Measurements from ENCODE around the gene CAB39. TPM values are rescaled to one million over a fixed set of nuclear protein-coding genes. Genes with fewer than 3 reads are reported as not detected.

The CAB39 gene
- total RNA-seq, 4 donors from 2014 or later, result 73.6 to 105 (median 83.9) TPM

GRCh38 chr2:230807729-230808128 lies 95.1 kb downstream of the CAB39 start:
- peaks cover 0 to 36% (median 19%) of the 10 kb centered on the region in 4 donors for H3K36me3 ChIP-seq
- 52% methylated on average over 3 of the region's 3 CpGs for WGBS

GRCh38 chr2:230809015-230809414 lies 96.4 kb downstream of the CAB39 start:
- Histone ChIP-seq H3K4me3 (no peak overlapping the region), H3K27ac (replicated peaks in 1 of 4) (no peak overlapping the region), H3K4me1 (peaks cover 0 to 21% (median 9%) of the 10 kb centered on the region in 4 donors), H3K9me3 (no peaks in the 10 kb centered on the region), H3K27me3 (no peaks in the 10 kb centered on the region), H3K36me3 (peaks cover 0 to 44% (median 23%) of the 10 kb centered on the region in 4 donors)
- DNase-seq (ENCODE audit: extremely low spot score), result no peak
- intact Hi-C loops (cut with DNase I), result no loop called here
- TF ChIP-seq EP300 (IDR thresholded peaks at IDR 0.05) (no peak), POLR2A (IDR thresholded peaks at IDR 0.05; ENCODE audit: low read depth) (no peak), CTCF (IDR thresholded peaks at IDR 0.05) (no peak), POLR2AphosphoS5 (IDR thresholded peaks at IDR 0.05) (no peak)
- WGBS, result 86% methylated on average over 10 of the region's 10 CpGs

More at GRCh38 chr2:230807729-230808128, 95.1 kb downstream of the CAB39 start:
- Histone ChIP-seq H3K4me1 (peaks cover 0 to 21% (median 9%) of the 10 kb centered on the region in 4 donors), H3K27me3 (no peaks in the 10 kb centered on the region), H3K27ac (replicated peaks in 1 of 4) (no peak overlapping the region), H3K4me3 (no peak overlapping the region), H3K9me3 (no peaks in the 10 kb centered on the region)
- no peak for TF ChIP-seq CTCF (IDR thresholded peaks at IDR 0.05)
- TF ChIP-seq POLR2AphosphoS5 (IDR thresholded peaks at IDR 0.05), result no peak
- no peak for TF ChIP-seq POLR2A (IDR thresholded peaks at IDR 0.05; ENCODE audit: low read depth)
- no peak for TF ChIP-seq EP300 (IDR thresholded peaks at IDR 0.05)
- no peak for DNase-seq (ENCODE audit: extremely low spot score)
- intact Hi-C loops (cut with DNase I), result no loop called here

- peaks cover 4 to 51% (median 29%) of the 10 kb centered on the region in 4 donors for H3K36me3 ChIP-seq
- DNase-seq (ENCODE audit: extremely low spot score), result no peak
Observed at GRCh38 chr2:230809677-230810251, 97.1 kb downstream of the CAB39 start.

GRCh38 chr2:230811508-230811907 lies 98.9 kb downstream of the CAB39 start:
- Histone ChIP-seq H3K4me1 (peaks cover 0 to 23% (median 10%) of the 10 kb centered on the region in 4 donors), H3K27ac (replicated peaks in 1 of 4) (peak overlapping the region in 2 of 4 donors; percentile 8 to 42), H3K4me3 (no peak overlapping the region), H3K27me3 (no peaks in the 10 kb centered on the region), H3K9me3 (no peaks in the 10 kb centered on the region), H3K36me3 (peaks cover 10 to 66% (median 43%) of the 10 kb centered on the region in 4 donors)
- WGBS, result 36% methylated on average over 3 of the region's 3 CpGs
- intact Hi-C loops (cut with DNase I), result no loop called here
- no peak for DNase-seq (ENCODE audit: extremely low spot score)
- no peak for TF ChIP-seq CTCF (IDR thresholded peaks at IDR 0.05)
- peak in 1 of 2 donors; percentile 8 for TF ChIP-seq POLR2AphosphoS5 (IDR thresholded peaks at IDR 0.05)

More at GRCh38 chr2:230809677-230810251, 97.1 kb downstream of the CAB39 start:
- Histone ChIP-seq H3K9me3 (no peaks in the 10 kb centered on the region), H3K27ac (replicated peaks in 1 of 4) (no peak overlapping the region), H3K4me1 (peaks cover 0 to 21% (median 9%) of the 10 kb centered on the region in 4 donors), H3K4me3 (no peak overlapping the region), H3K27me3 (no peaks in the 10 kb centered on the region)
- TF ChIP-seq POLR2A (IDR thresholded peaks at IDR 0.05; ENCODE audit: low read depth), result no peak
- TF ChIP-seq EP300 (IDR thresholded peaks at IDR 0.05), result no peak
- TF ChIP-seq POLR2AphosphoS5 (IDR thresholded peaks at IDR 0.05), result no peak
- TF ChIP-seq CTCF (IDR thresholded peaks at IDR 0.05), result no peak
- WGBS, result 85% methylated on average over 8 of the region's 8 CpGs
- intact Hi-C loops (cut with DNase I), result no loop called here
